Measurements from ENCODE around the gene PLAC1. TPM values are rescaled to one million over a fixed set of nuclear protein-coding genes. Genes with fewer than 3 reads are reported as not detected.

PLAC1 gene
- total and polyA plus RNA-seq, 4 donors = 0.31 to 0.63 (median 0.47) TPM; not detected in 1

GRCh38 chrX:134570899-134571298, 87.4 kb downstream of the PLAC1 start:
- no peak for ATAC-seq (ENCODE audit: insufficient read depth, low FRiP score)
- no peak overlapping the region for H3K9ac ChIP-seq (ENCODE audit: insufficient read depth in 1 of 2, low read length in 2 of 2)
- no peaks in the 10 kb centered on the region for H3K9me3 ChIP-seq (ENCODE audit: control insufficient read depth in 4 of 4, insufficient read depth in 3 of 4, low read length in 3 of 4)
- H3K4me1 ChIP-seq (ENCODE audit: control insufficient read depth in 5 of 5, insufficient read depth in 5 of 5, low read length in 5 of 5) = peaks cover 0 to 13% (median 0%) of the 10 kb centered on the region in 5 donors
- 7 to 42% methylated on average over 2 of the region's 2 CpGs for WGBS, 2 donors
- peaks cover 0 to 12% (median 5%) of the 10 kb centered on the region in 3 donors for H3K27me3 ChIP-seq (ENCODE audit: control insufficient read depth in 3 of 3, insufficient read depth in 3 of 3, low read length in 2 of 3)
- no peak overlapping the region for H3K4me3 ChIP-seq
- no peak for TF ChIP-seq CTCF (IDR thresholded peaks at IDR 0.05; ENCODE audit: control extremely low read depth, extremely low read depth)
- H3K36me3 ChIP-seq (ENCODE audit: control insufficient read depth in 4 of 4, insufficient read depth in 4 of 4, low read length in 4 of 4) = no peaks in the 10 kb centered on the region
- H3K27ac ChIP-seq (ENCODE audit: low read depth in 1 of 2, low read length in 1 of 2) = no peak overlapping the region
- DNase-seq = peak in 1 of 3 donors; percentile 35

GRCh38 chrX:134570509-134570846, 87.8 kb downstream of the PLAC1 start:
- Histone ChIP-seq H3K9ac (ENCODE audit: insufficient read depth in 1 of 2, low read length in 2 of 2) (peak overlapping the region in 1 of 2 donors; percentile 34), H3K27me3 (ENCODE audit: control insufficient read depth in 3 of 3, insufficient read depth in 3 of 3, low read length in 2 of 3) (peaks cover 0 to 12% (median 5%) of the 10 kb centered on the region in 3 donors), H3K4me3 (no peak overlapping the region), H3K36me3 (ENCODE audit: control insufficient read depth in 4 of 4, insufficient read depth in 4 of 4, low read length in 4 of 4) (no peaks in the 10 kb centered on the region), H3K4me1 (ENCODE audit: control insufficient read depth in 5 of 5, insufficient read depth in 5 of 5, low read length in 5 of 5) (peaks cover 0 to 13% (median 0%) of the 10 kb centered on the region in 5 donors), H3K27ac (ENCODE audit: low read depth in 1 of 2, low read length in 1 of 2) (no peak overlapping the region), H3K9me3 (ENCODE audit: control insufficient read depth in 4 of 4, insufficient read depth in 3 of 4, low read length in 3 of 4) (no peaks in the 10 kb centered on the region)
- no peak for TF ChIP-seq CTCF (IDR thresholded peaks at IDR 0.05; ENCODE audit: control extremely low read depth, extremely low read depth)
- WGBS, 2 donors = 60 to 74% methylated on average over 3 of the region's 3 CpGs
- DNase-seq (no peak), ATAC-seq (ENCODE audit: insufficient read depth, low FRiP score) (no peak)

GRCh38 chrX:134569306-134569705, 89.0 kb downstream of the PLAC1 start:
- ATAC-seq (ENCODE audit: insufficient read depth, low FRiP score) = no peak
- Histone ChIP-seq H3K27me3 (ENCODE audit: control insufficient read depth in 3 of 3, insufficient read depth in 3 of 3, low read length in 2 of 3) (peaks cover 0 to 12% (median 5%) of the 10 kb centered on the region in 3 donors), H3K4me3 (no peak overlapping the region), H3K9ac (ENCODE audit: insufficient read depth in 1 of 2, low read length in 2 of 2) (no peak overlapping the region), H3K4me1 (ENCODE audit: control insufficient read depth in 5 of 5, insufficient read depth in 5 of 5, low read length in 5 of 5) (peaks cover 0 to 13% (median 0%) of the 10 kb centered on the region in 5 donors), H3K9me3 (ENCODE audit: control insufficient read depth in 4 of 4, insufficient read depth in 3 of 4, low read length in 3 of 4) (no peaks in the 10 kb centered on the region), H3K27ac (ENCODE audit: low read depth in 1 of 2, low read length in 1 of 2) (no peak overlapping the region), H3K36me3 (ENCODE audit: control insufficient read depth in 4 of 4, insufficient read depth in 4 of 4, low read length in 4 of 4) (no peaks in the 10 kb centered on the region)
- DNase-seq = no peak
- 78 to 83% methylated on average over 3 of the region's 3 CpGs for WGBS, 2 donors
- TF ChIP-seq CTCF (IDR thresholded peaks at IDR 0.05; ENCODE audit: control extremely low read depth, extremely low read depth) = no peak
